T-helper 2 cell treated with Interferon-gamma antibody and Interleukin-4, amounts not matched to agents 100 ng/mL and 5 ng/mL, for 36 hours (primary cell): ENCODE measurements around the gene CLIP3. TPM values are rescaled to one million over a fixed set of nuclear protein-coding genes. Genes with fewer than 3 reads are reported as not detected.
"Not testable (repeated sequence)": the region's sequence is repeated elsewhere in the genome, so short reads cannot be mapped to it uniquely, and the experiment has no call there.

Source experiments
- intact Hi-C: fragments of 100-400 bp; cut with micrococcal nuclease; formaldehyde crosslinking; loops from one replicate; pipeline ENCODE4 v1.15.1; 2023
- total RNA-seq: library from RNA; stranded (reverse); gene quantifications from 2 replicates; pipeline ENCODE4 v1.2.3, GENCODE V29; 2022

Gene CLIP3
- total RNA-seq, 1 donor from 2014 or later, result 5.1 TPM

DNA sequence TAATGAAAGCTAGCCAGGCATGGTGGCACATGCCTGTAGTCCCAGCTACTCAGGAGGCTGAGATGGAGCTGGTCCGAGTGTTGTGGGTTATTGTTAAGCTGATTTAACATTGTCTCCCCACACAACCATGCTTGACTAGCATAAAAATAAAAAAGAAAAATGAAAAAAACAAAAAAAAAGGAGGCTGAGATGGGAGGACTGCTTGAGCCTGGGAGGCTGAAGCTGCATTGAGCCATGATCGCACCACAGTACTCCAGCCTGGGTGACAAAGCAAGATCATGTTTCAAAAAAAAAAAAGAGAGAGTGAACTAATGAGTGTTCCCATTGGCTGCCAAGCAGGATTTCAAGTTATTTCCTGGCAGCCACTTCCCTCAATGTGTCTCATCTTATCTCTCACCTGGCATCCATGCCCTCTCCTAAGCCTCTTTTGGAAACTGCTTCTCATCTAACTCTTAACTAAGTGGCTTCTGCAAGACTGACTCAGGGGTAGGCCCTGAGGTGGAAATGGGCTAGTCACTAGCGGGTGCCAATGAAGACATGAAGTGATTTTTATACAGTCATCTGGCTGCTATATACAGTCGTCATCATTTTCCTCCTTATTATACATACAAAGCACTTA lies 16.5 kb upstream of the CLIP3 start:
- intact Hi-C loops, result no loop called here

DNA sequence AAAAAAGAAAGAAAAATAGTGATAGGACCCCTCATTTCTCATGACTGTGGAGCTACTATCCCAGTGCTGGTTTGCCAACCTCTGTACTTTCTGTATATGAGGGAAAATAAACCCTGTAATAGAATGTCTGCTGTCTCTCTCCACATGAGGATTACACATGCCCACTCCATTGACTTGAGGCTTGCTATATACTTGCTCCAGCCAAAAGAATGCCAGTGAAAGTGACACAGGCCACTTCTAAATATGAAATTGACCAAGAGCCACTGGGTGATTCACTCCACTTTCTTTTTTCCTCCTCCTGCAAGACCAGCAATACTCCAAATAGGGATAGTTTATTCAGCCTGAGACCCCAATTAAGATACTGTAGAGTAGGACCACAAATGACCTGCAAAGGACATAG lies 15.2 kb upstream of the CLIP3 start:
- intact Hi-C loops, result no loop called here

DNA sequence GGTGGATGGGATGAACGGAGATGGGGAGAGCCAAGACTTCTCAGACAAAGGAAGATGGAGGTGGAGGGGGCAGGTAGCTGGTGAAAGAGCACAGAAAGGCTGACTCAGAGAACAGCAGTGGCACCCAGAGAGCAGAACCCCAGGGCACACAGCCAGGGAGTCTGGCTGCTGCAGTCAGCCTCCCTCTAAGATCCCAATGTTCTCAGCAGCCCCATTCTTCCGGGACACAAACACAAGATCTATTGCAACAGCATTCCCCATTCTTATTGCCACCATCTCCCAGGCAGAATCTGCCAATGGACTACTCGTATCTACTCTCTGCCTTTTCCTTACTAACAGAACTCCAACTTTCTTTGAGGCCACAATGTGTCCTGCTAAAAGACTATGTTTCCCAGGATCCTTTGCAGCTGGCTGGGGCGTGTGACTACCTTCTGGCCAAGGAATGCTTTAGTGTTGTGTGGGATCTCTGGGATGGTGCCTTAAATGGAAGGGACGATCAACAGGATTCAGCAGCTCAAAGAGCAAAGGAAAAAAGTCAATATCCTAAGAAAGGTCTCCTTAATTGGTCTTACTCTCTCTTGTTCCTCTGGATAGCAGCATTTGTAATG lies 13.9 kb upstream of the CLIP3 start:
- intact Hi-C loops, result no loop called here

DNA sequence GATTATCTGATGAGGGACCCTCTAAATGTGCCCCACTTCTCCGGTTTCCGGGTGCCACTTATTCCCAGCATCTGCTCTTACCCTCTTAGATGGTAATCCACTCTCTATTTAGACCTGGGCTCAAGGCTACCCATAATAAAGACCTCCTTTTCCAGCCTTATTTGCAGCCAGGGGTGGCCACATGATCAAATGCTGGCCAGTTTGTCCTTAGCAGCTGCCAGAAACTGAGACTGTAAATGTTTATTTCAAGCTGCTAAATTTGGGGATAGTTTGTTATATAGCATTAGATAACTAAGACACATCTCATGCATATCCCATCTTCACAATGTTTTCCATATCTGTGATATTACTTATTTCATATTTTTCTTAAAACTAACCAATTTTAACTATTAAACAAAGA lies 11.3 kb upstream of the CLIP3 start:
- intact Hi-C loops, result no loop called here

DNA sequence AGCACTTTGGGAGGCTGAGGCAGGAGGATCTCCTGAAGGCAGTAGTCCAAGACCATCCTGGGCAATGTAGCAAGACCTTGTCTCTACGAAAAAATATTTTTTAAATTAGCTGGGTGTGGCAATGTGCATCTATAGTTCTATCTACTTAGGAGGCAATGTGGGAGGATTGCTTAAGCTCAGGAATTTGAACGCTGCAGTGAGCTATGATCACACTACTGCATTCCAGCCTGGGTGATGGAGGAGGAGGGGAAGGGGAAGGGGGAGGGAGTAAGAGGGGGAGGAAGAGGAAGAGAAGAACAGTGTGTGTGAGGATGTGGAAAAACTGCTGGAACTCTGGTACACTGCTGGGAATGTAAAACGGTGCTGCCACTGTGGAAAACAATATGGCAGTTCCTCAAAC lies 9.2 kb upstream of the CLIP3 start:
- intact Hi-C loops, result no loop called here

DNA sequence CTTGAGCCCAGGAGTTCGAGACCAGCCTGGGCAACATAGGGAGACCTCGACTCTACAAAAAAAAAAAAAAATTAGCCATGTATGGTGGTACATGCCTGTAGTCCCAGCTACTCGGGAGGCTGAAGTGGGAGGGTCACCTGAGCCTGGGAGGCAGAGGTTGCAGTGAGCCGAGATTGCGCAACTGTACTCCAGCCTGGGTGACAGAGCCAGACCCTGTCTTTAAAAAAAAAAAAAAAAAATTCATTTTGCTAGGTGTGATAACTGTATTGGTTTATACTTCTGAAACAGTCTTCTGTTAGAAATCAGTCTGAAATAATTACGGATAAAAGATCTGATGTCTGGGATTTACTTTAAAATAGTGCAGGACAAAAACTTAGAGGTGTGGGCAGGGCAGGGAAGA lies 8.4 kb upstream of the CLIP3 start:
- intact Hi-C loops, result not testable (repeated sequence)

DNA sequence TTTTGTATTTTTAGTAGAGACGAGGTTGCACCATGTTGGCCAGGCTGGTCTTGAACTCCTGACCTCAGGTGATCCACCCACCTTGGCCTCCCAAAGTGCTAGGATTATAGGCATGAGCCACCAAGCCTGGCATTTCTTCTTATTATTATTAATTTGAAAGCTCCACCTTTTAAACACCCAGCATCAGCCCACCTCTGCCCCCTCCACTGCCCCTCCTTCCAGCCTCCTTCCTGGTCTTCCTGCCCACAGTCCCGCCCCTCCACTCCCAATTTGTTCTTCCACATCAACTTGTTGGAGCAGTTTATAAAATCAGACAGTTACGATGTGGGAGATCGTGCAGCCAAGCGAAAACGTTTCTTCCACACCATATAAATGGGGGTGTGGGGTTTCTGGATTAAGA lies 7.8 kb upstream of the CLIP3 start:
- intact Hi-C loops, result no loop called here

DNA sequence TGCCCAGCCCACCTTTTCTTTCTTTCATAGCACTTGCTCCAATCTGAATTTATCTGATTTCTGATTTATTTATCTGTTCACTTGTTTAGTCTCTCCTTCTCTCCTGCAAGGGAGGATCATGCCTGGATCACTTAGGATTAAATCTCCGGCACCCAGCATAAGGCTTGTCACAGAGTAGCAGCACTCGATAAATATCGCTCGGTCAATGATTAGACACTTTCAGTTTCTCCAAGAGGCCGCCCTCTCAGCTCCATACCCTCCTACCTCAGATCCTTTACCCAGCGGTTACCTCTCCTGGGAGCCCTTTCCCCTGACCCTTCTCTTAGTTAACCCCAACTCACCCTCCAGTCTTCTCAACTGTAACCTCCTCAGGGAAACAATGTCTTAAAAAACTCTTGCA lies 1.4 kb downstream of the CLIP3 start:
- intact Hi-C loops, result no loop called here

DNA sequence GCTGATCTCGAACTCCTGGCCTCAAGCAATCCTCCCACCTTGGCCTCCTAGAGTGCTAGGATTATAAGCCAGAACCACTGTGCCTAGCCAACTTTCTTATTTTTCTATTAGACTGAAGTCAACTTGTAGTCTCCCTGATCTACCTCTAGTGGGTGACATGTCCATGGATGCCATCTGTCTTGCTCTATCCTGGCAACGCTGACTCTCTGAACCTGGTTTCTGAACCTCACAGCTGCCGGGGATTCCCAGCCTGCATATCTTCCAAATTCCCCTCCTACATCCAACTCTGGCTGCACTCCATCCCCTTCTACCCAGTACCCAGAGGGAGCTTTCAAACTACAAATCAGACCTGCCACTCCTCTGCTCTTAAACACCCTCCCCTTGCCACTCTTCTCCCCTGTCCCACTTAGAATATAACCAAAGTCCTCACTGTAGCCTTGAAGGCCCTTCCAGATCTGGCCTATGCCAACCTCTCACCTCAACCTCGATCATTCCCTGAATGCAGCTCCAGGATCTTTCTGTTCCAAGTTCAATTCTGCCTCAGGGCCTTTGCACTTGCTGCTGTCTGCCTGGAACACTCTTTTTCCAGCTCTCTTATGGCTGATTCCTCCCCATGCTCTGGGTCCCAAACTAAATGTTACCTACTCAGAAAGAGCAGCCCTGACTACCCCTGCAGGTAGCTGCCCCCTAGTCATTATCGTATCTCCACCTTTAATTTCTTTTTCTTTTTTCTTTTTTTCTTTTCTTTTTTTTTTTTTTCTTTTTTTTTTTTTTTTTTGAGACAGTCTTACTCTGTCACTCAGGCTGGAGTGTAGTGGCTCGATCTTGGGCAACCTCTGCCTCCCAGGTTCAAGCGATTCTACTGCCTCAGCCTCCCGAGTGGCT lies 2.2 kb downstream of the CLIP3 start:
- intact Hi-C loops, result no loop called here

DNA sequence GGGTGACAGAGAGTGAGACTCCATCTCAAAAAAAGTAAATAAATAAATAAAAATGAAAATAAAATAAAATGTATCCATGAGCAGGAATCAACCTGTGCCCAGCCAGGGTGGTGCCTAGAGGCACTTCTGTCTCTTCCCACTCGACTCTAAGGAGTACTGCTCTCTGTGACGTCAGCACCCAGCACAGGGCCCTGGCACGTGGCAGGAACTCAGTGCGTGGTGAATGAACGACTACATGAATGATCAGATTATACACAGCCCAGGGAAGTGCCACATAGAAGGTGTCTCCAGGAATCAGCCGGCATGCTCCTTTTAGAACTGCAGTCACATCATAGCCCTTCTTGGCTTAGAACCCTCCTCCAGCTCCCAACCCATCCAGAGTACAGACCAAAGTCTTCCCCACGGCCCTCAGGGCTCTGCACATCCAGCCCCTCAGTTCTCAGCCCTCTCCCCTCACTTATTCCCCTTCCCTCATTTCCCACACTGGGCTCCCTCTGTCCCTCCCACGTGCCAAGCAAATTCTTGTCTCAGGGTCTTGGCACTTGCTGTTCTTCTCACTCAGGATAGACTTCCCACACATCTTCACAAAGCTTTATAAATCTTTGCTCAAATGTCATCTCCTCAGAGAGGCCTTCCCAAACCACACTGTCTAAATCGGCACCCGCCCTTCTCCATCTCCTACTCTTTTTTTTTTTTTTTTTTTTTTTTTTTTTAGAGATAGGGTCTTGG lies 4.2 kb downstream of the CLIP3 start:
- intact Hi-C loops, result no loop called here

DNA sequence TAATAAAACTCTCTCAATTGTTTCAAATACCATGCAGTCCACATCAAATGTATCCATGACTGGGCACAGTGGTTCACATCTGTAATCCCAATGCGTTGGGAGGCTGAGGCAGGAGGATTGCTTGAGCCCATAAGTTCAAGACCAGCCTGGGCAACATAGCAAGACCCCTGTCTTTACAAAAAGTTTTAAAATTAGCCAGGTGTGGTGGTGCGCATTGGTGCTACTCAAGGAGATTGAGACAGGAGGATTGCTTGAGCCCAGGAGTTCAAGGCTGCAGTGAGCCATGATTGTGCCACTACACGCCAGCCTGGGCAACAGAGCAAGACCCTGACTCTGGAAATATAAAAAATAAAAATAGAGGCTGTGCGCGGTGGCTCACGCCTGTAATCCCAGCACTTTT lies 5.0 kb downstream of the CLIP3 start:
- intact Hi-C loops, result no loop called here

DNA sequence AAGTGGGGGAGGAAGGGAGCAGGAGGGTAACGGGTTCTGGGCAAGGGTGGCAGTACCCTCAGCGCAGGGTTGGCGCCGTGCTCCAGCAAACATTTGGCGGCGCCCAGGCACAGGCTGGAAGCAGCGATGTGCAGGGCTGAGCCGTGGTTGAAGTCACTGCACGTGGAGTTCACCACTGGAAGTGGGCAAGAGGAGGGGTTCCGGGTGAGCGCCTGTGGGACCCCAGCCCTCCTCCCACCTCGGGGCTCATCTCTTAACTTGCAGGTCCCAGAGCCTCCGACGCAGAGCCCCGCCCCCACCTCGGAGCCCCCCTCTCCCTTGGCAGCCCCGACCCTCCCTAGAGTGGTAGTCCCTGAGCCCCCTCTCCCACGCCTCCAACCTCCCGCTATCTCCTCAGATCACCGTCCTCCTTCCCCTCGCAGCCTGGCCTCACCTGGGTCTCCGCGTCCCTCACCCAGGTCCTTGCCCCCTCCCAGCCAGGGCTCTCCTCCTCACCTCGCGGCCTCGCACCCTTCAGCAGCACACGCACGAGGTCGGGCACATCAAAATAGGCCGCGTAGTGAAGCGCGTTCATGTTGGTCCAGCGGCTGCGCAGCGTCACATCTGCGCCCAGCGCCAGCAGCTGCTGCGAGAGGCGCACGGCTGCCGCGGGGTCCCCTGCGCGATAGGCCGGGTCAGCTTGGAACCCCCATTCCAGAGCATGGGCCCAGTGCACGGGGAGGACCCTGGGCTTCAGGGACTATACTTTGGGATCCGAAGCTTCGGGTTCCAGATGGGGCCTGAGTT lies 6.4 kb downstream of the CLIP3 start:
- intact Hi-C loops, result no loop called here

DNA sequence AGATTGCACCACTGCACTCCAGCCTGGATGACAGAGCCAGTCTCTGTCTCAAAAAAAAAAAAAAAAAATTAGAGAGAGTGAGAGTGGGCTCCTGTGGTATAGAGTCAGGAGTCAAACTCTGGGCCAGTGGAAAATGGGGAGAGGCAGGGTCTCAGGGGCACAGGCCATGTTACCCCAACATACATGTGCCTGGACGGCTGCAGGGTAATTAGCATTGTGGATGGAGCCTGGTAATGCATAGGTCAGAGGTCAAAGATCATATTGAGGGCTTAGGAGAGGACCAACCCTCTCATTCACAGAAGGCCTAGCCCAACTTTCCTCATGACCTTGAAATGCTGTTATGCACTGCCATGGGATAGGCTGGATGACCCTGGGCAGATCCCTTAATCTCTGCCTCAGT lies 7.1 kb downstream of the CLIP3 start:
- intact Hi-C loops, result no loop called here

DNA sequence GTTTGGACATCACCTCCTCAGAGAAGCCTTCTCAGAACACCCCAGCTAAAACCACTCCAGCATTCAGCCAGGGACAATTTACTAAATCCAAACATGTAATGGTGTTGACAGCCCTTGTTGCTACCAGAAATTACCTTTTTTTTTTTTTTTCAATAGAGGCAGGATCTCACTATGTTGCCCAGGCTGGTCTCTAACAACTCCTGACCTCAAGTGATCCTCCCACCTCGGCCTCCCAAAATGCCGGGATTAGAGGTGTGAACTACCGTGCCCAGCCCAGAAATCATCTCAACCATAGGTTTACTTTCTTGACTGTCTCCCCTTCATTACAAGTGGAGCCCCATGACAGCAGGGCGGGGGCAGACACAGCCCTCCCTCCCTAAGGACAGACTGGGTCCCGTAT lies 9.2 kb downstream of the CLIP3 start:
- intact Hi-C loops, result no loop called here

DNA sequence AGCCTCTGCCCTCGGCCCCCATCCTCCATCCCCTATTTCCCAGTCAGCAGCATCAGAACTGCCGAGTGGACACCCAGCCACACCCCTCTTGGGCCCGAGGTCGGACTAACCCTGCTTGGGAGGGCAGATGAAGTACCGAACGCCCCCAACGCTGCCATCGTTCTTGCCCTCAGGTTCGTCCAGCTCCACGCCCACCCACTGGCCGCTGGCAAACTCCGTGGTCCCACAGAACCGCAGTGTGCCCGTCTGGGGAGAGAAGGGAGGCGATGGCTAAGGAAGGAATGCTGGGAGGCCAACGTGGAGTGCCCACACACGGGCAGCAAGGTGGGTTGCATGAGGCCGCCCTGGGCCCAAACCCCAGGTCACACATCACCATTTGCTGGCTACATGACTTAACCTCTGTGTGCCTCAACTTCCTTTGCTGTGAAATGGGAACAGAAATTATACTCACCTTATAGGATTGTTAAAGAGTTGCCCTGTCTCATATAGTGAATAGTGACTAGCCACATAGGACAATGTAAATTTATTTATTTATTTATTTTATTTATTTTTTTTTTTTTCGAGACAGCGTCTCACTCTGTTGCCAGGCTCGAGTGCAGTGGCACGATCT lies 13.5 kb downstream of the CLIP3 start:
- intact Hi-C loops, result no loop called here

DNA sequence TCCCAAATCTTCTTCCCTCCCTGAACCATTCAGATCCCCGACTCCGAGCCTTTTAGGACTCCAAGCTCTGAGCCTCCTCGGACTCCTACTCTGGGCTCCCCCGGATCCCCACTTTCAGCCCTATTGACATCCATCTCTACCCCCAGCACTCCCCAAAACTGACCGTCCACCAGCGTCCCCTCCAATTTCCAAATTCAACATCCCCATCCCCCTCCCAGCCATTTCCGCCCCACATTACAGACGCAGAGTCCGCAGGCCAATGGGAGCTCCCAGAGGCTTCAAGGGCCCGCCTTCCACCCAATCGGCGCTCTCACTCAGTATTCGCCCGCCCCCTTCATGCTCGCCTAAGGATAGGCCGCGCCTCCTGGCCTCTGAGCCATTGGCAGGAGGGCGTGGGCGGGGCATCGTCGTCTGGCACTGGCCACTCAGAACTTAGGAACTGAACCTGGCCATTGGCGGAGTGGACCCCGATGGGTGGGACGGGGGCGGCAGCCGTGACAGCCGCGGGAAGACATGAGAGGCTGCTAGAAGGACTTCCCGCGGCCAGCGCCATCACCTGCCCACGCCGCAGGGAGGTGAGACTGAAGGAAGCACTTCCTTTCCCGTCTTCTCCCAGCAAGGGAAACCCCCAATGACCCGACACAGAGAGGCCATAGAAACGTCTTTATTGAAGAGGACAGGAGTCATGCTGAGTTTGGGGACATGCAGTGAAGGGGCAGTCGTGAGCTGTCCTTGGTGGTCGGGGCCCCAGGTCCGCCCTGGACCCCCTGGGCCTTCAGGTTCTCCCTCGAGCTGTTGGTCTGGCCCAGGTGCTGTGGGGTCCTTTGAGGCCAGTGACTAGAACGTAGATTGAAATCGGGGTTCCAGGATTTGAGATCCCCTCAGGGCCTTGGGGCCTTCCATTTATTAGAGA lies 18.4 kb downstream of the CLIP3 start, which contains the start of gene ALKBH6:
TSS of gene ALKBH6 (minus strand) at position 202 of the 913 bp plus-strand sequence. CDS start 816 bp downstream, outside the sequence.
- intact Hi-C loops, result loop anchor here (1.0 to 5.0 kb wide), 6 partner anchors 19 to 367 kb away; partner anchors contain the start of genes CAPNS1, COX6B1, LIN37 and SDHAF1

DNA sequence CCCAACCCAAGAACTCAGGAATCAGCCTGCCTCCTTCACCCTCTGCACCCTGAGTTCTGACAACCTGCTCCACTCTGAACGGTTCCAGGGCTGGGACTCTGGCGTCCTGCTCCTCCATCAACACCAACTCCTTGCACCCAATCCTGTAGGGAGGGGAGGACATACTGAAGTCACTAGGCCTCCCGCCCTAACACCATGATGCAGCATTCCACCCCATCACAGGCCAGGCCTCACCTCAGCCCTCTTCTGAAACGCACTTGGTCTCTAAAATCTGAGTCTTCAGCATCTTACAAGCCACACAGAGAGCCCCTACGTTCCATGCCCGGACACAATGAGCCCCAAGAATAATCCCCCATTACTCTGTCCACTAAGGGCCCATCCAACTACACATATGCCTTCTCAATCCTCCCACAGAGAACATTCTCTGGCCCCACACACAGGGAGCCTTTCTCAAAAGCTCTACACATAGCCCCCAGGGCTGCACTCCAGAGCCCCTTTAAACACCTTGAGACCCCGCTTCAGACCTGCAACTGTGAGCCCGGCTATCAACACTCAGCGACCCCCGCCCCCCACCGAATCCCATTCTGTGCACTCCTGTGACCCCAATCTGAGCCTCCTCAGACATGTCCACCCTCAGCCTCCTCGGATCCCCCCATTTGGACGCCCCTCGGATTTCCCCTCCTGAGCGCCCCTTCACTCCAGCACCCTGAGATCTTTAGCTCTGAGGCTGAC lies 19.2 kb downstream of the CLIP3 start:
- intact Hi-C loops, result loop anchor here (1.0 to 5.0 kb wide), 6 partner anchors 18 to 366 kb away; partner anchors contain the start of genes CAPNS1, COX6B1, LIN37 and SDHAF1

DNA sequence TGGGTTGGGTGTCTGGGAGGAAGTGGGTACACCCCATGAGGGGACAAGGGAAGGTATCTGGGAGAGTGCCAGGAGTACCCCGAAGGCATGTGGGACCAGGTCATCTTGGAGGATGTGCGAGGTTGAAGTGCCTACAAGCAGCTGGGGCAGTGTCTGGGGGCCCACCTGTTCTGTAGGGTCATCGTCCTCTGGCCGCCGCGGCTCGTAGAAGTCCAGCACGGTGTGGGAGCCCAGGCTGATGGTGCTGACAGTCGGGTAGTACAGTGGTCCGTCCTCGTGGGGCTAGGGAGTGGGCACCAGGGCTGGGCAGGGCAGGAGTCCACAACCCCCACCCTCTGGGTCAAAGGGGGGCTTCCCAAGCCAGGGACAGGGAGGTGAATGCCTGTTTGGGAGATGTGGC lies 22.3 kb downstream of the CLIP3 start:
- intact Hi-C loops, result loop anchor here (5.0 kb wide), 1 partner anchor 363 kb away; the partner anchor contains the start of gene COX6B1
